ENCODE data around the gene RNF225. TPM values are rescaled to one million over a fixed set of nuclear protein-coding genes. Genes with fewer than 3 reads are reported as not detected.

Gene RNF225
- total and polyA plus RNA-seq, 9 of the 15 experiments (the other 6 are each of a cell fraction or from before 2014, with no cell fraction given) = 0.33 TPM; not detected in 8

- TF ChIP-seq JUND (IDR thresholded peaks at IDR 0.05; ENCODE audit: borderline replicate concordance, low read depth, low read length) = no peak
- no peak for TF ChIP-seq JUND (tag; IDR thresholded peaks at IDR 0.05; ENCODE audit: borderline replicate concordance, low read depth, low read length)
- no peak for TF ChIP-seq WHSC1 (IDR thresholded peaks at IDR 0.05; ENCODE audit: low read length)
- TF ChIP-seq ZNF589 (CRISPR knock-in tag; IDR thresholded peaks at IDR 0.05; ENCODE audit: low read depth) = peak; percentile 40; the same call in 1 of the 2 replicates
- TF ChIP-seq NR2C1 (IDR thresholded peaks at IDR 0.05) = no peak
- TF ChIP-seq NR2C1 (tag; IDR thresholded peaks at IDR 0.05) = no peak
- peak; percentile 94 for TF ChIP-seq ZC3H4 (CRISPR knock-in tag; IDR thresholded peaks at IDR 0.05; ENCODE audit: borderline replicate concordance)
- 0 out of 2 replicates have a peak, but pooled peaks have one; percentile 44 for TF ChIP-seq MED1 (CRISPR knock-in tag; IDR thresholded peaks at IDR 0.05; ENCODE audit: borderline replicate concordance)
- no peak for TF ChIP-seq MCM3 (IDR thresholded peaks at IDR 0.05)
- TF ChIP-seq ATF3 (IDR thresholded peaks at IDR 0.05) = no peak
- no peak for TF ChIP-seq ATF3 (CRISPR knock-in tag; conservative IDR thresholded peaks at IDR 0.05)
- TF ChIP-seq KAT8 (IDR thresholded peaks at IDR 0.05; ENCODE audit: low read depth) = no peak
- TF ChIP-seq ZNF124 (CRISPR knock-in tag; IDR thresholded peaks at IDR 0.05) = 0 out of 2 replicates have a peak, but pooled peaks have one; percentile 17
- no peak for TF ChIP-seq SETDB1 (IDR thresholded peaks at IDR 0.05; ENCODE audit: low read length)
- no peak for TF ChIP-seq XRCC4 (IDR thresholded peaks at IDR 0.05; ENCODE audit: extremely low read depth, insufficient read depth, insufficient read length)
- 0 out of 2 replicates have a peak, but pooled peaks have one; percentile 51 for TF ChIP-seq ZNF347 (CRISPR knock-in tag; IDR thresholded peaks at IDR 0.05; ENCODE audit: low read depth)
- TF ChIP-seq BACH1 (tag; IDR thresholded peaks at IDR 0.05) = no peak
- no peak for TF ChIP-seq ETS1 (conservative IDR thresholded peaks at IDR 0.05; ENCODE audit: control insufficient read depth, low read depth, low read length)
- no peak for TF ChIP-seq ZNF518B (CRISPR knock-in tag; IDR thresholded peaks at IDR 0.05)
- TF ChIP-seq SIRT6 (IDR thresholded peaks at IDR 0.05; ENCODE audit: low read depth, low read length) = no peak
- 0 out of 4 replicates have a peak, but pooled peaks have one; percentile 31 to 58 for TF ChIP-seq MLX (CRISPR knock-in tag; conservative IDR thresholded peaks at IDR 0.05)
- no peak for TF ChIP-seq IRF2 (CRISPR knock-in tag; IDR thresholded peaks at IDR 0.05)
Observed at GRCh38 chr19:58385891-58386575, 9.4 kb upstream of the RNF225 start (continued).
